ENCODE measurements around the gene MCM3. TPM values are rescaled to one million over a fixed set of nuclear protein-coding genes. Genes with fewer than 3 reads are reported as not detected.

The MCM3 gene
- polyA plus RNA-seq (ENCODE audit: insufficient read length), result 40.6 TPM

GRCh38 chr6:52284460-52285176 lies at the start of gene MCM3:
Gene MCM3, minus strand, starts transcription at chr6:52284742. Its CDS starts 68 bp downstream, at chr6:52284674.
- DNase-seq, result peak; percentile 99

DNA sequence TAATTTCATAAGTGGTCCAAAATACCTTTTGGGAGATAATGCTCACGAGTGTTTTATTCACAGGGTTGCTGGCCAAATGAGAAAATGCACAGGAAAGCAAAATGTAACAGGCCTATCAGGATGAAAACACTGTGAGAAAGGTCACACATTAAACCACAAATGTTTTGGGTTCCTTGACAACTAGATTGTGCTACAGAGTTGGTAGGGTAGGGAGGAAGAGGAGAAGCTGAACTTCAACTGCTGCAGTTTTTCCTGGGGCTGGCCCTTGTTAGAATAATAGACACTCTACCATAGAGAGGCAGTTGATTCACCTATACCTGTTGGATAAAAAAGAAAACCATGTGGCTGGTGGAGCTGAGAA lies 49.3 kb upstream of the MCM3 start:
- no peak for DNase-seq

DNA sequence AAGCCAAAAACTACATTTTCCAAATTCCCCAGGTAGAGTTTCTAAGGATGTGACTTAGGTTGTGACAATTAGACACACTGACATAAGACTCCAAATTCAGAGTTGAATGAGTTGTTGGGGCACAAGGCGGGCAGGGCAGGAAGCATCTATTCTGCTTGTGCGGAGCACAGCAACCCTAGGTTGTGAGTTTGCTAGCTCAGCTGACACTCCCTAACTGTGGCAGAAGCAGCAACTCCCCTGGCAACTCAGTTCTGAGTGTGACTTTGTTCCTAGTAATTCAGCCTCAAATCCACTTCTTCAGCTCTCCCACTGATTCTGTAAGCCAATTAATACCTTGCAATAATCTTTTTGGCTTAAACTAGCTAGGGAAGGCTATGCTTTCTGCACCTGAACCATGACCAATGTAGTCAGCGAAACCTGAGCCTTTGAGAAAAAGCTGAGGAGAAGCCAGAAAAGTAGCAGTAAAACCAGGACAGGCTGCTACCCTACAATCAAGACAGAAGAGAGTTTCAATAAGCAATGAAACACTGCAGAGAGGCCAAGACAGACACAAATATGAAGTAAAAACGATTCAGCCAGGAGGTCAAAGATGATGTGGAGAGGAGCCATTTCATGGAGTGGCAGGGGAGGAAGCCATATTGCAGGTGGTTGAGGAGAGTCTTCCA lies 47.4 kb upstream of the MCM3 start:
- no peak for DNase-seq

GRCh38 chr6:52330470-52330869 lies 45.9 kb upstream of the MCM3 start:
- no peak for DNase-seq

DNA sequence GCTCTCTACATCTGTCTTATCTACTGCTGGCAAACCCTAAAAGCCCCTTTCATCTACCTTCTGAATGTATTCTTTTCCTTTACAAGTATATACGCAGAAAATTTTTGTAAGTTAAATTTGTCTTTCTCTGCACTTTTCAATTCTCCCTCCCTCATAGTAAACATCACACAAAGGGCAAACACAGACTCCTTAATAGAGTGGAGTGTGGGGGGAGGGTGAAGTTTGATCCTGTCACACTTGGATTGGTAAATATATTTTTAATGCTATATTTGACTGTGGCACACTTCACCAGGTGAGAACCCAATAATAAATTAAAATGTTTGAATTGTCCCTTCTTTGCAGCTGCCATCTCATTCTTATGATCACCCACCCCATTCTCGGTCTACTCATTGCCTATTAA lies 44.2 kb upstream of the MCM3 start:
- DNase-seq, result no peak

DNA sequence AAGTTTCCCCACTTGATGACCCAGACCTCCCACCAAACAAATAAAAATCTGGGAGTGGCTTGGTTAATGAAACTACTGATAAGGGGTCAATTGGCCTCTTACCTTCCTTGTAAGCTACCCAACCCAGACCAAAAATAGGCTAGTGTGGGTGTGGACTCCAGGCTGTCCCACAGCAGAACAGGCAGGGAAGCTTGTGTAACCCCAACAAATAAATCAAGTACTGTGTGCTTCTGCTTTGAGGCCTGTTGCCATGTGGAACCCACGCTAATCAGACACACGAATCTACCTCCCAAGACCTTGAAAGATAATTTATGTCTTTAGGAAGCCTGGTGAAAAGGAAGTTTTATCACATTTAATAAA lies 43.7 kb upstream of the MCM3 start:
- DNase-seq, result no peak

DNA sequence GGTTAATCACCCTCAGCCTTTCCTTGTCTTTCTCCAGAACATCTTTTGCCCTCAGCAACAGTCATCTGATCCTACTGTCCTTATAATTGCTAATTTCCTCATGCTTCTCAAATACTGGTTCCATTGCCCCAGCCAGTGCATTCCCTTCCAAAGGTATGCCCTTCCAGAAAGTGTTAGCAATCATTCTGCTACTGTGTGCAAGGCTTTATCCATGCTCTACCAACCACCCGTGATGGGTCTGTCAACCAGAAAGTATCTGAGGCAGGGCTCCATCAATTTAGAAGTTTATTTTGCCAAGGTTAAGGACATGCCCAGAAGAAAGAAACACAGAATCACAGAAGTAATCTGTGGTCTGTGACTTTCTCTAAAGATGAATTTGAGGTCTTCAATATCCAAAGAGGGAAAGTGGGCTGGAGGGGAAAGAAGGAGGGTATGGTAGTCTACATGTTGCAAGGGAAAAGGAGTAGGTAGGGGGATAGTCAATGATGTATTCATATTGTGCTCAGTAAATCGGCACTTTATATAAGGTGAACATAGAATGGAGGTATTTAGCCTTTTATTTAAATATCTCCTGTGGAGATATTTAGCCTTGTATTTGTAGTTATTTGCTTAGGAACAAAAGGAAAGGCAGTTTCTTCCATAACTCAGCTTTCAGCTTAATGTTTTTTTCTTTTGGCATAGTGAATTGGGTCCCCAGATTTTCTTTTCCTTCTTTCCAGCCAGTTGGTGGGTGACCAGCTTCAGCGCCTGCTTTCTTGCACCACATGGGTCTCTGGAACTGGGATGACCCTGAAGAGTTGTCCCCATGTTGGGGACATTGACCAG lies 42.2 kb upstream of the MCM3 start:
- no peak for DNase-seq

DNA sequence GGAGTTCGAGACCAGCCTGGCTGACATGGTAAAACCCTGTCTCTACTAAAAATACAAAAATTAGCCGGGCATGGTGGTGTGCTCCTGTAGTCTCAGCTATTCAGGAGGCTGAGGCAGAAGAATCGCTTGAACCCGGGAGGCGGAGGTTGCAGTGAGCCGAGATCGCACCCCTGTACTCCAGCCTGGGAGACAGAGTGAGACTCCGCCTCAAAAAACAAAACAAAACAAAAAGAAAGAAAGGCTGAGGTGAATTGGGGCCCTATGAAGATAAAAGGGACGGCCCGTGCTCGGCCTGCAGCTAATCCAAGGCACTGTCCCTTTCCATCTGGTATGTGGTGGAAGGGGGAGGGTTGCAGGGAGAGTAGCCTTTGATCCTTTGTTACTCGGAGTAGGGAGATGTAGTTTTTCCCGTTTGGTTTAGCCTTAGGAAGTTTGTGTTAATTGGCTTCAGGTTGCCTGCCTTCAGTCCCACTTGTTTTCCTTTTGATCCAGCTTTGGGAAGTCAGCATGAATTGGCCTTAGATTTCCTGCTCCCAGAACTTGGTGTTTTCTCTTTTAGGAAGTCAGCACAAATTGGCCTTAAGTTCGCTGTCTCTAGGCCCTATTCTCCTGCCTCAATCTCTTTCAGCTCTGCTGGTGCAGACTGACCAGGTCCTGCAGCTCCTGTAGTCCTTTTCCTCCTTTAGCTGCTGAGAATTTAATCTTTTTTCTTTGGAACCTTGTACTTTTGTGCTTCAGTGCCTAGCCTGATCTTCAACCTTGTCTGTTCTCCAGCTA lies 41.3 kb upstream of the MCM3 start:
- no peak for DNase-seq

- no peak for DNase-seq
Observed at GRCh38 chr6:52324189-52324588, 39.6 kb upstream of the MCM3 start.

GRCh38 chr6:52317841-52318581 lies 33.5 kb upstream of the MCM3 start:
- DNase-seq, result no peak

DNA sequence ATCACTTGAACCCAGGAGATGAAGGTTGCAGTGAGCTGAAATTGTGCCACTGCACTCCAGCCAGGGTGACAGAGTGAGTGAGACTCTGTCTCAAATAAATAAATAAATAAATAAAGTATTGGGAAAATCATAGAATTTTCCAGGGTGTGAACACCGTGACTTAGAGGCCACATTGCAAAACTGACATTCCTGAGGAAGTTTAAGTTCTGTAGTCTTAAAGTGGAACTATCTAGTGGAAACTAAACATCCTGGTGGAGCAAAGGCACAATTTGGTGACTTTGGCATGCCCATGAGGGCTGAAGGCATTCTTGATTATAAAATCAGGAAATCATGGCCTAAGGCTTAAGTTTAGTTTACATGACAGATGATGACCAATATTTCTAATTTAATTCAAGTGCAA lies 32.7 kb upstream of the MCM3 start:
- DNase-seq, result no peak

DNA sequence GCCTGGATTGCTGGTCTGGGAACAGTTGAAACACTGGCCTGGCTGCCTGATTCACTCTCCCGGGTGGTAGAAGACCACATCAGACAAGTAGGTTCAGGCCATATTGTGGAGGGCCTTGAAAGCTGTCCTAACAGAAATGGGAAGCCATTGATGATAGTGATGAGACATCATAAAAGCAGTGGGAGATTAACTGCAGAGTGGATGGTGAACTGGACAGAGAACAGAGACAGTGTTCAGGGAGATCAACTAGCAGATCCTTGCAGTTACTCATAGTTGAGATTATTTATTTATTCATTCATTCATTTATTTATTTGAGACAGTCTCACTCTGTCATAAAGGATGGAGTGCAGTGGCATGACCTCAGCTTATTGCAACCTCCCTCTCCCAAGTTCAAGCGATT lies 30.2 kb upstream of the MCM3 start:
- DNase-seq, result no peak

DNA sequence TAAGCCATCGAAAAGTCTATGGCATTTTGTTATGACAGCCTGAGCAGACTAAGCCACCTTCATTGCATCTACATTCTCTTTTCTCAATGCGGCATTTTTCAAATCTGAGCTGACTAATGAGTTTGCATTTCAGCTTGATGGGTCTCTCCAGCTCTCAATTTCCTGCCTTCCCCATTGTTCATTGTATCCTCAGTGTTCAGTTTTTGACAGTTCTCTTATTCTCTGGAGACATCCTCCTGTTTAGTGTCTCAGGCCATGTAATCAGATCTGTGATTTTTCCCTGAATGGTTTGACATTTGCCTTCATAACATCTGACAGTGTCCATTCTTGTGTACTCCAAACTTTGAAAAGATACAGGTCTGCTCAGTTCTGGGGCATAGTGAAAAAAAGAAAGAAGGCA lies 27.9 kb upstream of the MCM3 start:
- DNase-seq, result no peak

GRCh38 chr6:52310932-52311331 lies 26.4 kb upstream of the MCM3 start:
- DNase-seq, result no peak

DNA sequence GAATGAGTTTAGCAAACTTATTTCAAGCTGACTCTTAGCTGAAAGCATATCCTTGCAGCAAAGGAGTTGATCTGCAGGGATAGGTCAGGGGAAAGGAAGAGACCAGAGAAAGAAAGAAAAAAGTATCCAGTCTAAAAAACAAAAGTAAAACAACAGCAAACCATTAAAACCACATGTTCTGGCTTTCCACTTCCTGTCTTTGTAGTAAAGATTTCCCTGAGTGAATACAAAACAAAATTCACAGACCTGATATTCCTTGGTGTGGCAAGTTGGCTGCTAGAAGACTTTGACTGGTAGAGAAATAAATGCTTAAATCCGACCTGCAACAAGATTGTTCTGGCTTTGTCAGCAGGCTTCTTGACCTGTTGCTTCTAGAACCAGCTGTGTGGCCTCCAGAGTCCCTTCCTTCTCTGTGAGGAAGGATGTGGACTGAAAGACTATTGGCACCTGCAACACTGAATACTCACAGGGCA lies 23.4 kb upstream of the MCM3 start:
- no peak for DNase-seq

DNA sequence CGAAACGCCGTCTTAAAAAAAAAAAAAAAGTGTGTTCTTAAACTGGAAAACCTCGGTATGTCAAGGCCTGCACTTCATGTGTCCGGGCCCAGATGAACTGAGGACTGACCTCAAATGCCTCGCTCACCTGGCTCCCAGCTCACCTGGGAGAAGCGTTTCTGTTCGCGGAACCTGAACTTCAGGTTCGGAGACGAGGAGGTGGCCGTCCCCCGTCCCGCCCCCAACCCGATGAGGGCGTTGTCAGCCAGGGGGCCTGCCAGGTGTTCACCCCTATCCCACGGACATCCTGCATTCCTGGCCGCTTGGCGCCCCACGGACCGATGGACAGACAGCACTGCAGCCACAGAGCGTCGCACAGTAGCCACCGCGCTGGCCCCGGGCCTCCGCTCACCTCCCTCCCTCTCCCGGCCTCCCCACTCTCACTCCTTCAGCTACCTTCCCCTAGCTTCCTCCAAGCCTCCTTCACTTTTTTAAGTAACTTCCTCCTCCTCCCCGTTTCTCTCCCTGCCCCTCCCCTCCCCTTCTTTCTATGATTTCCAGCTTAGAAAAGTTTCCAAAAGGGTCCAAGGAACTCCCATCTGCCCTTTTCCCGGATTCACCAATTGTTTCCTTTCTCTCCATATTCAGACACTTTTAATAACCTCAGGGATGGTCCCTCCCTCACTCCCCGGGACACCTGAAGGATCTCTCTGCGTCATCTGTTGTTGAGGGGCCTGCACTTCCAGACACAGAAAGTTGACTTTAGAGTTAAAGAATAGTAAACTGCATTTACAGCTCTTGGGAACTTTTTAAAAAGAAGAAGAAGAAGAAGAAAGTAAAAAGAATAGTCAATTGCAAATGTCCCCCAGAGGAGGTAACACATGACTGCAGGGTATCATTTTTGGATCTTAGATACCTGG lies 22.7 kb upstream of the MCM3 start:
- DNase-seq, result no peak

- no peak for DNase-seq
Observed at GRCh38 chr6:52305948-52306767, 21.6 kb upstream of the MCM3 start.

- no peak for DNase-seq
Observed at GRCh38 chr6:52305411-52305810, 20.9 kb upstream of the MCM3 start.

- DNase-seq, result no peak
Observed at GRCh38 chr6:52304983-52305390, 20.4 kb upstream of the MCM3 start.

DNA sequence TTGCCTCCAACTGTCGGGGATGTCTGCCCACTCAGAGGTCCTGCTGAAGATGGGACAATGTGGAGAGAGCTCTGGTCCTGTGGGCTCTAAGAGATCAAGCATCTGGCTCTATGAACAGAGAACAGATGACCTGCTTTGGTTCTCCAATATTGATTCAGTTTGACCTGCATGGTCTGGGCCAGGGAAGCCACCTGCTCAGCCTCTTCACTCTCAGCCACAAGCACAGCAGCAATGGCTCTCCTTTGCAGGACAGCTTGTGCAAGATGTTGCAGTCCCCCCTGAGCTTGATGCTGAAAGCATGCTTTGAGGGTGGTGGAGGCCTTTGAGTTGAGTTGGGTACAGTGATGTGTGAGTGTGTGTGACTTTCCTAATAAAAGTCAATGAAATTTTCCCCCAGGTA lies 18.6 kb upstream of the MCM3 start:
- no peak for DNase-seq

Data from hindlimb muscle (tissue), 1 donor.